Measurements from ENCODE around the gene C4B. TPM values are rescaled to one million over a fixed set of nuclear protein-coding genes. Genes with fewer than 3 reads are reported as not detected.
"Not testable (repeated sequence)": the region's sequence is repeated elsewhere in the genome, so short reads cannot be mapped to it uniquely, and the experiment has no call there.

Gene C4B
- total and polyA plus RNA-seq, 2 donors (not counting 1 experiment from before 2014, with no cell fraction given): 16.2 to 19.0 TPM

DNA sequence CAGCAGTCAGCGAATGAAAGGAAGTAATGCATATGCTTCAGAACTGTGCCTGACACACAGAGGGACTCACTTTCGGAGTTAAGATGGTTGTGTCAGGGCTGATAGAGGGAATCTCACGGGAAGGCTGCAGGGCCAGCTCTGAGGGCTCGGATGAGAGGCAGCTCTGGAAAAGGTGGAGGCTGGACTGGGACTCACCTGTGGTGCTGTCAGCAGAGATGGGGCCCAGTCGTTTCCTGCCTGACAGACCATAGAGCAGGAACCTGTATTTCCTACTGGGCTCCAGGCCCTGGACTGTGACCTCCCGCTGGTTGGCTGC lies 32.9 kb downstream of the C4B start:
- Histone ChIP-seq H3K27ac (ENCODE audit: insufficient read depth, low read length) (peak overlapping the region; percentile 82), H4K20me1 (ENCODE audit: control insufficient read depth, extremely low read depth, insufficient read depth, low read length) (no peaks in the 10 kb centered on the region), H2AFZ (ENCODE audit: low read length) (no peak overlapping the region), H3K79me2 (ENCODE audit: control insufficient read depth, insufficient read depth, low read length) (no peaks in the 10 kb centered on the region), H3K9ac (ENCODE audit: insufficient read depth, low read length) (no peak overlapping the region), H3K4me1 (ENCODE audit: control insufficient read depth, extremely low read depth, insufficient read depth, low read length) (peaks cover 23% of the 10 kb centered on the region), H3K36me3 (ENCODE audit: control insufficient read depth, insufficient read depth, low read length) (peaks cover 1% of the 10 kb centered on the region), H3K9me3 (ENCODE audit: control insufficient read depth, insufficient read depth, low read depth, low read length) (no peaks in the 10 kb centered on the region), H3K4me3 (replicated peaks in 1 of 4; ENCODE audit: control extremely low read depth in 1 of 4, insufficient read depth in 1 of 4, low read depth in 3 of 4, low read length in 4 of 4) (no peak overlapping the region), H3K27me3 (ENCODE audit: control insufficient read depth, insufficient read depth, low read length) (no peaks in the 10 kb centered on the region), H3K4me2 (ENCODE audit: extremely low read depth, insufficient read depth, low read length) (peak overlapping the region; percentile 40)
- no peak for DNase-seq (ENCODE audit: low read depth in 2 of 2)
- TF ChIP-seq, protein P1, sequence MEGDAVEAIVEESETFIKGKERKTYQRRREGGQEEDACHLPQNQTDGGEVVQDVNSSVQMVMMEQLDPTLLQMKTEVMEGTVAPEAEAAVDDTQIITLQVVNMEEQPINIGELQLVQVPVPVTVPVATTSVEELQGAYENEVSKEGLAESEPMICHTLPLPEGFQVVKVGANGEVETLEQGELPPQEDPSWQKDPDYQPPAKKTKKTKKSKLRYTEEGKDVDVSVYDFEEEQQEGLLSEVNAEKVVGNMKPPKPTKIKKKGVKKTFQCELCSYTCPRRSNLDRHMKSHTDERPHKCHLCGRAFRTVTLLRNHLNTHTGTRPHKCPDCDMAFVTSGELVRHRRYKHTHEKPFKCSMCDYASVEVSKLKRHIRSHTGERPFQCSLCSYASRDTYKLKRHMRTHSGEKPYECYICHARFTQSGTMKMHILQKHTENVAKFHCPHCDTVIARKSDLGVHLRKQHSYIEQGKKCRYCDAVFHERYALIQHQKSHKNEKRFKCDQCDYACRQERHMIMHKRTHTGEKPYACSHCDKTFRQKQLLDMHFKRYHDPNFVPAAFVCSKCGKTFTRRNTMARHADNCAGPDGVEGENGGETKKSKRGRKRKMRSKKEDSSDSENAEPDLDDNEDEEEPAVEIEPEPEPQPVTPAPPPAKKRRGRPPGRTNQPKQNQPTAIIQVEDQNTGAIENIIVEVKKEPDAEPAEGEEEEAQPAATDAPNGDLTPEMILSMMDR (conservative IDR thresholded peaks at IDR 0.05 in 1 of 2, IDR thresholded peaks at IDR 0.05 in 1 of 2; ENCODE audit: low read depth in 1 of 2, low read length in 2 of 2): no peak
- no peak for TF ChIP-seq EZH2 (IDR thresholded peaks at IDR 0.05; ENCODE audit: low read length, missing control alignments)

DNA sequence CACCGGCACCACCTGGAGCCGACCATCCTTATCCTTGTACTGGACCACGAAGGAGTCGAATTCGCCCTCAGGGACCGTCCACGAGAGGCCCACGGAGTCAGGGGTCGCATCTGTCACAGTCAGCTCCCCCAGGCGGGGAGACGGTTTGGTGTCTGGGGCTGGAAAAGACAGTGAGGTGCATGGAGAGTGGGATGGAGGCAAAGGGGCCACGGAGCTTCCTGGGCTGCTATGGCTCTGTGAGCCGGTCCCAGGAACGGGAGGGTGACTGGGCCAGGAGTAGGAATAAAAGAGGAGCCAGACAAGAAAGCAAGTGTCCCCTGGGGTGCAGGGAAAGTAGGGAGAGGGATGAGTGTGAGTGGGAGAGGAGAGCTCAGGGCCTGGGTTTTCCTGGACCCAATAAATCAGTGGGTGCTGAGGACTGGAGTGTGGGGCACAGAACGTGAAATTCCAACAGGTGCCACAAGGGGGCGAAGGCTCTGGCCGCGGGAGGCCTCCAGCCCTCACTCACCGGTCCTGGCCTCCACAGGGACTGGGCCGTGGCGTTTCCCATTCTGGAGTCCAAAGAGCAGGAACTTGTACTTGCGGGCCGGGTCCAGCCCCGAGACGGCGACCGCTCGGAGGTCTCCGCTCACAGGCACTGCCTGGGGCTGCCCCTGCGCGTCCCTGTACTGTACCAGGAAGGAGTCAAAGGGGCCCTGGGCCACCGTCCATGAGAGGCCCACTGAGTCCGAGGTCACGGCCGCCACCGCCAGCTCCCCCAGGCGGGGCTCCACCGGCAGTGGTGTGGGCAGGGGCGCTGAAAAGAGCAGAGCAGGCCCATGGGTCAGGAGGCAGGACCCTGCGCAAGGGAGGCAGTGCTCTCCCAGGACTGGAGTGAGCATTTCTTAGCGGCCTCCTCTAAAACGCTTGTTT lies 33.5 kb downstream of the C4B start:
- Histone ChIP-seq H3K9ac (ENCODE audit: insufficient read depth, low read length) (no peak overlapping the region), H3K9me3 (ENCODE audit: control insufficient read depth, insufficient read depth, low read depth, low read length) (no peaks in the 10 kb centered on the region), H3K79me2 (ENCODE audit: control insufficient read depth, insufficient read depth, low read length) (no peaks in the 10 kb centered on the region), H3K4me3 (replicated peaks in 1 of 4; ENCODE audit: control extremely low read depth in 1 of 4, insufficient read depth in 1 of 4, low read depth in 3 of 4, low read length in 4 of 4) (no peak overlapping the region), H4K20me1 (ENCODE audit: control insufficient read depth, extremely low read depth, insufficient read depth, low read length) (no peaks in the 10 kb centered on the region), H3K27me3 (ENCODE audit: control insufficient read depth, insufficient read depth, low read length) (no peaks in the 10 kb centered on the region), H3K27ac (ENCODE audit: insufficient read depth, low read length) (peak overlapping the region; percentile 82), H2AFZ (ENCODE audit: low read length) (no peak overlapping the region), H3K4me1 (ENCODE audit: control insufficient read depth, extremely low read depth, insufficient read depth, low read length) (peaks cover 23% of the 10 kb centered on the region), H3K36me3 (ENCODE audit: control insufficient read depth, insufficient read depth, low read length) (peaks cover 1% of the 10 kb centered on the region), H3K4me2 (ENCODE audit: extremely low read depth, insufficient read depth, low read length) (no peak overlapping the region)
- peak in 1 of 2 donors; percentile 43 for DNase-seq (ENCODE audit: low read depth in 2 of 2)
- no peak for TF ChIP-seq EZH2 (IDR thresholded peaks at IDR 0.05; ENCODE audit: low read length, missing control alignments)
- TF ChIP-seq, protein P1 (conservative IDR thresholded peaks at IDR 0.05 in 1 of 2, IDR thresholded peaks at IDR 0.05 in 1 of 2; ENCODE audit: low read depth in 1 of 2, low read length in 2 of 2): peak; percentile 58 to 82

DNA sequence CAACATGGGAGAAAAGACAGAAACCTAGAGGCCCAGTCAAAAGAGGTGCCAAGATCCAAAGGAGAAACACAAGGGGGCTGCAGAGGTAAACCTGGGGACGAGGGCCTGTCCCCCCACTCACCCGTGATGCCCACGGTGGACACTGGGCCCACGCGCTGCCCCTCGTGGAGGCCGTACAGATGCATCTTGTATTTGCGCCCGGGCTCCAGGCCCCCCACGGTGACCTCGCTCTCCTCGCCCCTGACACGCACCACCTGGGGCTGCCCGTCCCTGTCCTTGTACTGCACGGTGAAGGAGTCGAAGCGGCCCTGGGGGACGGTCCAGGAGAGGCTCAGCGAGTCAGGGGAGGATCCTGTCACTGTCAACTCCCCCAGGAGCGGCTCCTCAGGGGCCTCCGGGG lies 34.6 kb downstream of the C4B start:
- H3K4me2 ChIP-seq (ENCODE audit: extremely low read depth, insufficient read depth, low read length); H3K9me3 ChIP-seq (ENCODE audit: control insufficient read depth, insufficient read depth, low read depth, low read length); H3K79me2 ChIP-seq (ENCODE audit: control insufficient read depth, insufficient read depth, low read length); H2AFZ ChIP-seq (ENCODE audit: low read length); DNase-seq (ENCODE audit: low read depth in 2 of 2); H4K20me1 ChIP-seq (ENCODE audit: control insufficient read depth, extremely low read depth, insufficient read depth, low read length); H3K27ac ChIP-seq (ENCODE audit: insufficient read depth, low read length); H3K9ac ChIP-seq (ENCODE audit: insufficient read depth, low read length); H3K36me3 ChIP-seq (ENCODE audit: control insufficient read depth, insufficient read depth, low read length); H3K4me3 ChIP-seq (replicated peaks in 1 of 4; ENCODE audit: control extremely low read depth in 1 of 4, insufficient read depth in 1 of 4, low read depth in 3 of 4, low read length in 4 of 4); H3K27me3 ChIP-seq (ENCODE audit: control insufficient read depth, insufficient read depth, low read length): not testable (repeated sequence)
- peaks cover 23% of the 10 kb centered on the region for H3K4me1 ChIP-seq (ENCODE audit: control insufficient read depth, extremely low read depth, insufficient read depth, low read length)

DNA sequence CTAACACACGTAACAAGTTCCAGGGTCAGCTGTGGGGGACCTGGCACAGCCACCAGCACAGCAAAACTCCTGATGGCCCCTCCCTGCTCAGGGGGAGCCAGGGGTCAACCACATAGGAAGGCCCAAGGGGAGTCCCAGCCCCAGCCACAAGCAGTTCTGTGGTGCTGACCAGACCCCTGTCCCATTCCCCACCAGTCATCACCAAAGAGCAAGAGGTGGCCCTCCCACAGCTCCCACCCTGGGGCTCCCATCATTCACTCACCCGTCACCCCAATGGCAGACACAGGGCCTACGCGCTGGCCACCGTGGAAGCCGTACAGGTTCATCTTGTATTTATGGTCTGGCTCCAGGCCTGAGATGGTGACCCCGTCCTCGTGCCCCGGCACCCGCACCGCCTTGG lies 35.1 kb downstream of the C4B start:
- not testable (repeated sequence) for H3K9ac ChIP-seq (ENCODE audit: insufficient read depth, low read length); DNase-seq (ENCODE audit: low read depth in 2 of 2)

More for the DNA sequence above, 35.1 kb downstream of the C4B start:
- not testable (repeated sequence) for H2AFZ ChIP-seq (ENCODE audit: low read length); H3K4me2 ChIP-seq (ENCODE audit: extremely low read depth, insufficient read depth, low read length); H3K4me3 ChIP-seq (replicated peaks in 1 of 4; ENCODE audit: control extremely low read depth in 1 of 4, insufficient read depth in 1 of 4, low read depth in 3 of 4, low read length in 4 of 4); H3K27ac ChIP-seq (ENCODE audit: insufficient read depth, low read length); H3K36me3 ChIP-seq (ENCODE audit: control insufficient read depth, insufficient read depth, low read length); H3K79me2 ChIP-seq (ENCODE audit: control insufficient read depth, insufficient read depth, low read length); H3K27me3 ChIP-seq (ENCODE audit: control insufficient read depth, insufficient read depth, low read length); H4K20me1 ChIP-seq (ENCODE audit: control insufficient read depth, extremely low read depth, insufficient read depth, low read length); H3K9me3 ChIP-seq (ENCODE audit: control insufficient read depth, insufficient read depth, low read depth, low read length)
- H3K4me1 ChIP-seq (ENCODE audit: control insufficient read depth, extremely low read depth, insufficient read depth, low read length): peaks cover 23% of the 10 kb centered on the region

Data from fibroblast of lung (primary cell).